K562 (cell line): ENCODE measurements around the gene NKG7. TPM values are rescaled to one million over a fixed set of nuclear protein-coding genes. Genes with fewer than 3 reads are reported as not detected.

Experiments used
- FOXM1 ChIP-seq, 2 experiments: fragments of 450-650 bp in 1 of 2; sonication (generic) in 1 of 2; formaldehyde crosslinking in 1 of 2; IDR thresholded peaks; 2 replicates each; pipeline versions ENCODE4 v1.6.1 to v1.9.0; 2017 to 2022; ENCODE audit warnings: low read depth in 2 of 2, mild to moderate bottlenecking in 2 of 2, missing genetic modification reagents in 1 of 2, moderate library complexity in 1 of 2
- HIVEP1 ChIP-seq: fragments of 250-450 bp; sonication (Bioruptor Pico); IDR thresholded peaks from 2 replicates; pipeline ENCODE4 v1.4.0; 2020; ENCODE audit warnings: mild to moderate bottlenecking
- PML ChIP-seq: IDR thresholded peaks from 2 replicates; pipeline ENCODE4 v1.6.1; 2012; ENCODE audit warnings: low read length, inconsistent platforms
- SLC30A9 ChIP-seq: fragments of 250-450 bp; sonication (Bioruptor Pico); IDR thresholded peaks from 2 replicates; pipeline ENCODE4 v1.8.0; 2022; ENCODE audit warnings: mild to moderate bottlenecking, moderate library complexity
- ZNF12 ChIP-seq: sonication (generic); formaldehyde crosslinking; IDR thresholded peaks from 2 replicates; pipeline ENCODE4 v1.4.0; 2020; ENCODE audit warnings: mild to moderate bottlenecking, missing genetic modification reagents
- polyA plus RNA-seq, 8 experiments: library from polyadenylated mRNA; depleted of rRNA in 4 of 8; stranded (reverse) in 5 of 8; unstranded in 3 of 8; fragments of >200 nt; fragmentation: Nextera tagmentation in 2 of 8; fragmentation: Illumina TruSeq in 1 of 8; extraction: Ambion mirVana in 2 of 8; extraction: Trizol in 1 of 8; gene quantifications; 2 replicates each; pipeline versions ENCODE4 v1.2.1 to v1.2.3, GENCODE V29; 2011 to 2014; ENCODE audit warnings: inconsistent platforms in 1 of 8, missing spikeins in 1 of 8
- total RNA-seq, 7 experiments: library from RNA; depleted of rRNA in 6 of 7; stranded (reverse); fragments of >200 nt in 6 of 7; fragmentation: Illumina TruSeq in 2 of 7; extraction: Trizol in 2 of 7; gene quantifications; 2 replicates each; pipeline versions ENCODE4 v1.2.1 to v1.2.3, GENCODE V29; 2011 to 2021; ENCODE audit warnings: low replicate concordance in 1 of 7
- TF ChIP-seq, protein P1 (sequence below): fragments of 450-650 bp; IDR thresholded peaks from 2 replicates; pipeline ENCODE4 v1.6.1; 2016; ENCODE audit warnings: mild to moderate bottlenecking, moderate library complexity
- TF ChIP-seq, protein P2 (sequence below), 2 experiments: IDR thresholded peaks; 2 replicates each; pipeline ENCODE4 v1.6.1; 2012; ENCODE audit warnings: improper control_type of control experiment in 2 of 2, low read depth in 2 of 2, low read length in 2 of 2, borderline replicate concordance in 1 of 2
- TF ChIP-seq, protein P3 (sequence below): fragments of 250-450 bp; sonication (Bioruptor Pico); IDR thresholded peaks from 2 replicates; pipeline ENCODE4 v1.9.0; 2021; ENCODE audit warnings: mild to moderate bottlenecking
- TF ChIP-seq, protein P4 (sequence below): fragments of 250-450 bp; sonication (Bioruptor Pico); IDR thresholded peaks from 2 replicates; pipeline ENCODE4 v1.8.0; 2021; ENCODE audit warnings: moderate library complexity, mild to moderate bottlenecking, inconsistent platforms

Gene NKG7
- total and polyA plus RNA-seq, 9 of the 15 experiments (the other 6 are each of a cell fraction or from before 2014, with no cell fraction given): 0.30 to 0.70 (median 0.51) TPM; not detected in 2

DNA sequence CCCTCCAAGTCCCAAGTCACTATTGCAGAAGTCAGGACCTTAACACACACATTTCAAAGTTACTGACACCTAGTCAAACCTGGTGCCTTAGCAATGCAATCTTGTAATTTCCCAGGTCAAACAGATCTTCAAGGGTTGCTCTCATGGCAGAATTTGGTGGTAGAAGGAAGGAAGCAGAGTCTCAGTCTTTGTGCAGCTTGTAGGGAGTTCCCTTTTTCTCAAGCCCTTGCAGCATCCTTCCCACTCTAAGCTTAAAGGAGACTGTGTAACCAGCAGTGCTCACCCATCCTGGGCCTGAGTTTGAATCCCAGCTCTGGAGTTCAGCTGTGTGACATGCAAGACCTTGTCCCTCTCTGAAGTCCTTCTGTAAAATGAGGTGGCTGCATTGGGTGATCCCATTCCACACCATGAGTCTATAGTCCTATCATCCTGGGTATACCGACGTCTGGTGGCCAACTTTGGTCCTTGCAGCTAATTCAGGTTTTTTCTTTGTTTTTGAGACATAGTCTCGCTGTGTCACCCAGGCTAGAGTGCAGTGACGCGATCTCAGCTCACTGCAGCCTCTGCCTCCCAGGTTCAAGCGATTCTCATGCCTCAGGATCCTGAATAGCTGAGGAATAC is 35.2 kb upstream of the NKG7 start (continued):
- TF ChIP-seq, protein P1, sequence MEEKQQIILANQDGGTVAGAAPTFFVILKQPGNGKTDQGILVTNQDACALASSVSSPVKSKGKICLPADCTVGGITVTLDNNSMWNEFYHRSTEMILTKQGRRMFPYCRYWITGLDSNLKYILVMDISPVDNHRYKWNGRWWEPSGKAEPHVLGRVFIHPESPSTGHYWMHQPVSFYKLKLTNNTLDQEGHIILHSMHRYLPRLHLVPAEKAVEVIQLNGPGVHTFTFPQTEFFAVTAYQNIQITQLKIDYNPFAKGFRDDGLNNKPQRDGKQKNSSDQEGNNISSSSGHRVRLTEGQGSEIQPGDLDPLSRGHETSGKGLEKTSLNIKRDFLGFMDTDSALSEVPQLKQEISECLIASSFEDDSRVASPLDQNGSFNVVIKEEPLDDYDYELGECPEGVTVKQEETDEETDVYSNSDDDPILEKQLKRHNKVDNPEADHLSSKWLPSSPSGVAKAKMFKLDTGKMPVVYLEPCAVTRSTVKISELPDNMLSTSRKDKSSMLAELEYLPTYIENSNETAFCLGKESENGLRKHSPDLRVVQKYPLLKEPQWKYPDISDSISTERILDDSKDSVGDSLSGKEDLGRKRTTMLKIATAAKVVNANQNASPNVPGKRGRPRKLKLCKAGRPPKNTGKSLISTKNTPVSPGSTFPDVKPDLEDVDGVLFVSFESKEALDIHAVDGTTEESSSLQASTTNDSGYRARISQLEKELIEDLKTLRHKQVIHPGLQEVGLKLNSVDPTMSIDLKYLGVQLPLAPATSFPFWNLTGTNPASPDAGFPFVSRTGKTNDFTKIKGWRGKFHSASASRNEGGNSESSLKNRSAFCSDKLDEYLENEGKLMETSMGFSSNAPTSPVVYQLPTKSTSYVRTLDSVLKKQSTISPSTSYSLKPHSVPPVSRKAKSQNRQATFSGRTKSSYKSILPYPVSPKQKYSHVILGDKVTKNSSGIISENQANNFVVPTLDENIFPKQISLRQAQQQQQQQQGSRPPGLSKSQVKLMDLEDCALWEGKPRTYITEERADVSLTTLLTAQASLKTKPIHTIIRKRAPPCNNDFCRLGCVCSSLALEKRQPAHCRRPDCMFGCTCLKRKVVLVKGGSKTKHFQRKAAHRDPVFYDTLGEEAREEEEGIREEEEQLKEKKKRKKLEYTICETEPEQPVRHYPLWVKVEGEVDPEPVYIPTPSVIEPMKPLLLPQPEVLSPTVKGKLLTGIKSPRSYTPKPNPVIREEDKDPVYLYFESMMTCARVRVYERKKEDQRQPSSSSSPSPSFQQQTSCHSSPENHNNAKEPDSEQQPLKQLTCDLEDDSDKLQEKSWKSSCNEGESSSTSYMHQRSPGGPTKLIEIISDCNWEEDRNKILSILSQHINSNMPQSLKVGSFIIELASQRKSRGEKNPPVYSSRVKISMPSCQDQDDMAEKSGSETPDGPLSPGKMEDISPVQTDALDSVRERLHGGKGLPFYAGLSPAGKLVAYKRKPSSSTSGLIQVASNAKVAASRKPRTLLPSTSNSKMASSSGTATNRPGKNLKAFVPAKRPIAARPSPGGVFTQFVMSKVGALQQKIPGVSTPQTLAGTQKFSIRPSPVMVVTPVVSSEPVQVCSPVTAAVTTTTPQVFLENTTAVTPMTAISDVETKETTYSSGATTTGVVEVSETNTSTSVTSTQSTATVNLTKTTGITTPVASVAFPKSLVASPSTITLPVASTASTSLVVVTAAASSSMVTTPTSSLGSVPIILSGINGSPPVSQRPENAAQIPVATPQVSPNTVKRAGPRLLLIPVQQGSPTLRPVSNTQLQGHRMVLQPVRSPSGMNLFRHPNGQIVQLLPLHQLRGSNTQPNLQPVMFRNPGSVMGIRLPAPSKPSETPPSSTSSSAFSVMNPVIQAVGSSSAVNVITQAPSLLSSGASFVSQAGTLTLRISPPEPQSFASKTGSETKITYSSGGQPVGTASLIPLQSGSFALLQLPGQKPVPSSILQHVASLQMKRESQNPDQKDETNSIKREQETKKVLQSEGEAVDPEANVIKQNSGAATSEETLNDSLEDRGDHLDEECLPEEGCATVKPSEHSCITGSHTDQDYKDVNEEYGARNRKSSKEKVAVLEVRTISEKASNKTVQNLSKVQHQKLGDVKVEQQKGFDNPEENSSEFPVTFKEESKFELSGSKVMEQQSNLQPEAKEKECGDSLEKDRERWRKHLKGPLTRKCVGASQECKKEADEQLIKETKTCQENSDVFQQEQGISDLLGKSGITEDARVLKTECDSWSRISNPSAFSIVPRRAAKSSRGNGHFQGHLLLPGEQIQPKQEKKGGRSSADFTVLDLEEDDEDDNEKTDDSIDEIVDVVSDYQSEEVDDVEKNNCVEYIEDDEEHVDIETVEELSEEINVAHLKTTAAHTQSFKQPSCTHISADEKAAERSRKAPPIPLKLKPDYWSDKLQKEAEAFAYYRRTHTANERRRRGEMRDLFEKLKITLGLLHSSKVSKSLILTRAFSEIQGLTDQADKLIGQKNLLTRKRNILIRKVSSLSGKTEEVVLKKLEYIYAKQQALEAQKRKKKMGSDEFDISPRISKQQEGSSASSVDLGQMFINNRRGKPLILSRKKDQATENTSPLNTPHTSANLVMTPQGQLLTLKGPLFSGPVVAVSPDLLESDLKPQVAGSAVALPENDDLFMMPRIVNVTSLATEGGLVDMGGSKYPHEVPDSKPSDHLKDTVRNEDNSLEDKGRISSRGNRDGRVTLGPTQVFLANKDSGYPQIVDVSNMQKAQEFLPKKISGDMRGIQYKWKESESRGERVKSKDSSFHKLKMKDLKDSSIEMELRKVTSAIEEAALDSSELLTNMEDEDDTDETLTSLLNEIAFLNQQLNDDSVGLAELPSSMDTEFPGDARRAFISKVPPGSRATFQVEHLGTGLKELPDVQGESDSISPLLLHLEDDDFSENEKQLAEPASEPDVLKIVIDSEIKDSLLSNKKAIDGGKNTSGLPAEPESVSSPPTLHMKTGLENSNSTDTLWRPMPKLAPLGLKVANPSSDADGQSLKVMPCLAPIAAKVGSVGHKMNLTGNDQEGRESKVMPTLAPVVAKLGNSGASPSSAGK: no peak
- TF ChIP-seq, protein P2, sequence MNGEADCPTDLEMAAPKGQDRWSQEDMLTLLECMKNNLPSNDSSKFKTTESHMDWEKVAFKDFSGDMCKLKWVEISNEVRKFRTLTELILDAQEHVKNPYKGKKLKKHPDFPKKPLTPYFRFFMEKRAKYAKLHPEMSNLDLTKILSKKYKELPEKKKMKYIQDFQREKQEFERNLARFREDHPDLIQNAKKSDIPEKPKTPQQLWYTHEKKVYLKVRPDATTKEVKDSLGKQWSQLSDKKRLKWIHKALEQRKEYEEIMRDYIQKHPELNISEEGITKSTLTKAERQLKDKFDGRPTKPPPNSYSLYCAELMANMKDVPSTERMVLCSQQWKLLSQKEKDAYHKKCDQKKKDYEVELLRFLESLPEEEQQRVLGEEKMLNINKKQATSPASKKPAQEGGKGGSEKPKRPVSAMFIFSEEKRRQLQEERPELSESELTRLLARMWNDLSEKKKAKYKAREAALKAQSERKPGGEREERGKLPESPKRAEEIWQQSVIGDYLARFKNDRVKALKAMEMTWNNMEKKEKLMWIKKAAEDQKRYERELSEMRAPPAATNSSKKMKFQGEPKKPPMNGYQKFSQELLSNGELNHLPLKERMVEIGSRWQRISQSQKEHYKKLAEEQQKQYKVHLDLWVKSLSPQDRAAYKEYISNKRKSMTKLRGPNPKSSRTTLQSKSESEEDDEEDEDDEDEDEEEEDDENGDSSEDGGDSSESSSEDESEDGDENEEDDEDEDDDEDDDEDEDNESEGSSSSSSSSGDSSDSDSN (IDR thresholded peaks at IDR 0.05; ENCODE audit: borderline replicate concordance in 1 of 2, low read depth in 2 of 2, low read length in 2 of 2): no peak
- TF ChIP-seq, protein P3, sequence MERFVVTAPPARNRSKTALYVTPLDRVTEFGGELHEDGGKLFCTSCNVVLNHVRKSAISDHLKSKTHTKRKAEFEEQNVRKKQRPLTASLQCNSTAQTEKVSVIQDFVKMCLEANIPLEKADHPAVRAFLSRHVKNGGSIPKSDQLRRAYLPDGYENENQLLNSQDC (CRISPR knock-in tag): no peak
- TF ChIP-seq SLC30A9 (CRISPR knock-in tag) (no peak), ZNF12 (CRISPR knock-in tag) (no peak), PML (no peak), HIVEP1 (CRISPR knock-in tag) (no peak), FOXM1 (IDR thresholded peaks at IDR 0.05; ENCODE audit: low read depth) (no peak), FOXM1 (CRISPR knock-in tag; IDR thresholded peaks at IDR 0.05; ENCODE audit: low read depth) (no peak)
- TF ChIP-seq, protein P4, sequence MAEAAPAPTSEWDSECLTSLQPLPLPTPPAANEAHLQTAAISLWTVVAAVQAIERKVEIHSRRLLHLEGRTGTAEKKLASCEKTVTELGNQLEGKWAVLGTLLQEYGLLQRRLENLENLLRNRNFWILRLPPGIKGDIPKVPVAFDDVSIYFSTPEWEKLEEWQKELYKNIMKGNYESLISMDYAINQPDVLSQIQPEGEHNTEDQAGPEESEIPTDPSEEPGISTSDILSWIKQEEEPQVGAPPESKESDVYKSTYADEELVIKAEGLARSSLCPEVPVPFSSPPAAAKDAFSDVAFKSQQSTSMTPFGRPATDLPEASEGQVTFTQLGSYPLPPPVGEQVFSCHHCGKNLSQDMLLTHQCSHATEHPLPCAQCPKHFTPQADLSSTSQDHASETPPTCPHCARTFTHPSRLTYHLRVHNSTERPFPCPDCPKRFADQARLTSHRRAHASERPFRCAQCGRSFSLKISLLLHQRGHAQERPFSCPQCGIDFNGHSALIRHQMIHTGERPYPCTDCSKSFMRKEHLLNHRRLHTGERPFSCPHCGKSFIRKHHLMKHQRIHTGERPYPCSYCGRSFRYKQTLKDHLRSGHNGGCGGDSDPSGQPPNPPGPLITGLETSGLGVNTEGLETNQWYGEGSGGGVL (CRISPR knock-in tag): no peak
